ENCODE results near the gene SYT5.

The SYT5 gene

GRCh38 chr19:55179606-55180484 lies at the start of gene SYT5:
SYT5 (minus strand) TSS chr19:55180289; CDS start chr19:55179041, 1,248 bp downstream.
- DNase-seq: peak; percentile 32
- peak within 1 kb of the TSS; percentile 57 for H3K4me3 ChIP-seq (ENCODE audit: low read depth, low read length)
- no peaks in the 10 kb centered on the region for H3K27me3 ChIP-seq (ENCODE audit: insufficient read depth, low read depth, severe bottlenecking)
- H3K36me3 ChIP-seq: no peaks in the 10 kb centered on the region
- peak within 1 kb of the TSS; percentile 38 for H3K27ac ChIP-seq
- peaks cover 11% of the 10 kb centered on the region for H3K9me3 ChIP-seq (ENCODE audit: severe bottlenecking)
- TF ChIP-seq CTCF (IDR thresholded peaks at IDR 0.05; ENCODE audit: low read depth, low read length): no peak

GRCh38 chr19:55229789-55230182 lies 49.7 kb upstream of the SYT5 start:
- H3K9me3 ChIP-seq (ENCODE audit: severe bottlenecking): no peaks in the 10 kb centered on the region
- no peak for TF ChIP-seq CTCF (IDR thresholded peaks at IDR 0.05; ENCODE audit: low read depth, low read length)
- H3K36me3 ChIP-seq: peaks cover 56% of the 10 kb centered on the region
- H3K27ac ChIP-seq: no peak overlapping the region
- no peak overlapping the region for H3K4me3 ChIP-seq (ENCODE audit: low read depth, low read length)
- no peak for DNase-seq
- H3K27me3 ChIP-seq (ENCODE audit: insufficient read depth, low read depth, severe bottlenecking): no peaks in the 10 kb centered on the region

GRCh38 chr19:55229145-55229788 lies 49.2 kb upstream of the SYT5 start:
- H3K36me3 ChIP-seq: peaks cover 53% of the 10 kb centered on the region
- DNase-seq: no peak
- no peak overlapping the region for H3K27ac ChIP-seq
- no peaks in the 10 kb centered on the region for H3K27me3 ChIP-seq (ENCODE audit: insufficient read depth, low read depth, severe bottlenecking)
- H3K9me3 ChIP-seq (ENCODE audit: severe bottlenecking): no peaks in the 10 kb centered on the region
- H3K4me3 ChIP-seq (ENCODE audit: low read depth, low read length): no peak overlapping the region
- TF ChIP-seq CTCF (IDR thresholded peaks at IDR 0.05; ENCODE audit: low read depth, low read length): no peak

- Histone ChIP-seq H3K36me3 (peaks cover 47% of the 10 kb centered on the region), H3K27me3 (ENCODE audit: insufficient read depth, low read depth, severe bottlenecking) (no peaks in the 10 kb centered on the region), H3K27ac (no peak within 1 kb of the TSS), H3K4me3 (ENCODE audit: low read depth, low read length) (no peak within 1 kb of the TSS), H3K9me3 (ENCODE audit: severe bottlenecking) (no peaks in the 10 kb centered on the region)
- DNase-seq: no peak
- TF ChIP-seq CTCF (IDR thresholded peaks at IDR 0.05; ENCODE audit: low read depth, low read length): no peak
Observed at GRCh38 chr19:55228403-55229031, 48.4 kb upstream of the SYT5 start, which contains the start of gene TMEM86B. TMEM86B (minus strand) TSS chr19:55228763; CDS start chr19:55228741, 22 bp downstream.

GRCh38 chr19:55228015-55228391 lies 47.9 kb upstream of the SYT5 start:
- no peak for DNase-seq
- TF ChIP-seq CTCF (IDR thresholded peaks at IDR 0.05; ENCODE audit: low read depth, low read length): no peak
- no peaks in the 10 kb centered on the region for H3K9me3 ChIP-seq (ENCODE audit: severe bottlenecking)
- peaks cover 43% of the 10 kb centered on the region for H3K36me3 ChIP-seq
- no peak overlapping the region for H3K4me3 ChIP-seq (ENCODE audit: low read depth, low read length)
- H3K27ac ChIP-seq: no peak overlapping the region
- H3K27me3 ChIP-seq (ENCODE audit: insufficient read depth, low read depth, severe bottlenecking): no peaks in the 10 kb centered on the region
